Keratinocyte (primary cell): ENCODE measurements around the gene GATAD2B.

Experiments used
- CTCF ChIP-seq, 3 experiments: IDR thresholded peaks in 1 of 3; conservative IDR thresholded peaks in 1 of 3; optimal IDR thresholded peaks in 1 of 3; 2 replicates in 2 of 3; 3 replicates in 1 of 3; pipeline versions ENCODE3 to v1.5.1; 2011; ENCODE audit warnings: low read length in 3 of 3, mild to moderate bottlenecking in 3 of 3, moderate library complexity in 2 of 3, control low read depth in 1 of 3, inconsistent platforms in 1 of 3; ENCODE audit not compliant: insufficient read depth in 2 of 3; ENCODE audit errors: extremely low read depth in 1 of 3
- EZH2 ChIP-seq: IDR thresholded peaks from one replicate; pipeline ENCODE4 v1.6.1; 2012; ENCODE audit warnings: inconsistent platforms, mild to moderate bottlenecking, low read length, moderate library complexity

- TF ChIP-seq CTCF (optimal IDR thresholded peaks at IDR 0.05 in 1 of 3, IDR thresholded peaks at IDR 0.05 in 1 of 3, conservative IDR thresholded peaks at IDR 0.05 in 1 of 3; ENCODE audit: extremely low read depth in 1 of 3, insufficient read depth in 2 of 3, low read length in 3 of 3) (no peak), EZH2 (no peak)
Observed at GRCh38 chr1:153852170-153852569, 70.6 kb downstream of the GATAD2B start.
